HG03175 (cell line): Measurements from ENCODE around the gene THAP7.

Experiments
- ATAC-seq: cut with Tn5 transposase; IDR thresholded peaks from one replicate; pipeline ENCODE4 v1.9.1; 2021; ENCODE audit warnings: mild to moderate bottlenecking, moderate library complexity; ENCODE audit not compliant: unreplicated experiment

THAP7 gene

DNA sequence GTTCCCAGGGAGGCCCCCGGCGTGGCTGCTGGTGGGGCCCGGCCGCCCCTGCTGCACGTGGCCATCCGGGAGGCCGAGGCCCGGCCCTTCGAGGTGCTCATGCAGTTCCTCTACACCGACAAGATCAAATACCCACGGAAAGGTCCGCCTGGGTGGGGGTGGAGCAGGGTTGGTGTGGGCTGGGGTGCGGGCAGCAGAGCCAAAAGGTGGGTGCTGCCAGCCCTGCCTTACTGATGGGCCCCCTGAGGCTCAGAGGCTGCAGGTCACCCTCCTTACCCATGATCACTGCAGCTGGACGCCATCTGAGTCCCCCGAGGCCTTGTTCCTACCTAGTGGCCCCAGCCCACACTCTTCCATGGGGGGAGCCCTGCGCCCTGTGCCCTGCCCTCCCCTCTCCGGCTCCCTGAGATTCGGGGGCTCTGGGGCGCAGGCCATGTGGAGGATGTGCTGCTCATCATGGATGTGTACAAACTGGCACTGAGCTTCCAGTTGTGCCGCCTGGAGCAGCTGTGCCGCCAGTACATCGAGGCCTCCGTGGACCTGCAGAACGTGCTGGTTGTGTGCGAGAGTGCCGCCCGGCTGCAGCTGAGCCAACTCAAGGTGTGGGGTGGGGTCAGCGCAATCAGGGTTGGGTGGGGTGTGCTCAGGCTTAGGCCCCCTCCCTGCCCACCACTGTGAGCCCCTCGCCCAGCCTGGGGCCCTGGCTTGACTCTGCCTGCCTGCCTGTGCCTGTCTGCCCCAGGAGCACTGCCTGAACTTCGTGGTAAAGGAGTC is 7.6 kb downstream of the THAP7 start:
- ATAC-seq = no peak

DNA sequence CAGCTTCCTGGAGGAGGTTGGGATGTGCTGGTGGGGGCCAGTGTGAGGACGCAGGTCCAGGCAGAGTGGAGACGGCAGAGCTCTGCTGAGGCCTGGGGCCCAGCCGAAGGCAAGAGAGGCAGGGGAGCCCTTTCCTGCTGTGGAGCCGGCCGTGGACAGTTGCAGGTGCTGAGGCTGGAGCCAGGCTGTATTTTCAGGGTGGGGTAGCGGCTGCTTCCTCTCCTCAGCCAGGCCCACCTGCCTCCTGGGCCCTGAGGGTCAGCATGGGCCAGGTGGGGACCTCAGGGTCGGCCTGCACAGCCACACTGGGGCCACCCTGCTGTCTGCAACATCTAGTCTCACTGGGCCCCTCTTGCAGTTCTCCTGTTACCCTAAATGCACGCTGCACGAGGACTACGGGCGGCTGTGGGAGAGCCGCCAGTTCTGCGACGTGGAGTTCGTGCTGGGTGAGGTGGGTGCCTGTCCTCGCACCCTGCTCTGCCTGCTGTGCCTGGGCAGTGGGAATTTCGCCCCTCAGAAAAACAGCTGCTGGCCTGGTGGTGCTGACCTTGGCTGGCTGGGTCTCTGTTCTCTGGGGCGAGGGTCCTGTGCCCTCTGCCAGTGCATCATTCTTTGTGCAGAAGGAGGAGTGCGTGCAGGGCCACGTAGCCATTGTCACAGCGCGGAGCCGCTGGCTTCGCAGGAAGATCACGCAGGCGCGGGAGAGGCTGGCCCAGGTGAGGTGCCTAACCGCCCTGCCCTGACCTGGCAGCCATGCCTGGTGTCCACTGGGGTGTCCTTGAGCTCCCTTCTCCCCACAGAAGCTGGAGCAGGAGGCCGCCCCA is 8.4 kb downstream of the THAP7 start:
- ATAC-seq = no peak

DNA sequence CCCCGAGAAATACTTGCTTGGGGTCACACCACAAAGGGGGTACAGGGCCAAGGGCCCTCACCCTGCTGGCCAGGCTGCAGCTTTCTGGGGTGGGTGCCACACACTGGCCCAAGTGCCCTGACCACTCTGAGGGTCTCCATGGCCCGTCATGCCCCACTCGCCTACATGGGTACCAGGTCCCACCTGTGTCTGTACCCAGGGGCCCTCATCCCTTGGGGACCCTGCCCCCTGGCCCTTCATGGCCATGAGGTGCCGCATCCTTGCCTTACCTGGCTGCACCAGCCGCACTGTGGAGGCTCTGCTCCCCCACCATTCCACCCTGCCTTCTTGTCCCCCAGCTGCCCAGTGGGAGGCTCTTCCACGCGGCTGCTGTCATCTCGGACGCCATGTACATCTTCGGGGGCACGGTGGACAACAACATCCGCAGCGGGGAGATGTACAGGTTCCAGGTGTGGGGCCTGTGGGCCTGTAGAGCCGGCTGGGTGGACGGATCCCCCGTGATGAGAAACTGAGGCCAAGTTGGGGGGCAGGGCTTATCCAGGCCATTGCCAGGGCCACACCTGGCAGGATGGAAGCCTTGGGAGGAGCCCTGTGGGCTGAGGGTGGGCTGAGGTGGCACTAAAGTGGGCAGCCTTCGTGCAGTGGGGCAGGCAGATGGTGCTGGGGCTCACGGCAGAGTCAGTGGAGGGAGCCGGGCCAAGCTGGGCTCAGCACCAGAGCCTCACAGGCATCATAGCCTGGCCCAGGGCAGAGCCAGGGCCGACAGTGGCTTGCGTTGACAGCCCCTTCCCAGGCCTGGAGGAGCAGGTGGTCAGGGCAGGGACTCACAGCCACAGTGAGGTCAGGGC is 9.2 kb downstream of the THAP7 start:
- no peak for ATAC-seq

DNA sequence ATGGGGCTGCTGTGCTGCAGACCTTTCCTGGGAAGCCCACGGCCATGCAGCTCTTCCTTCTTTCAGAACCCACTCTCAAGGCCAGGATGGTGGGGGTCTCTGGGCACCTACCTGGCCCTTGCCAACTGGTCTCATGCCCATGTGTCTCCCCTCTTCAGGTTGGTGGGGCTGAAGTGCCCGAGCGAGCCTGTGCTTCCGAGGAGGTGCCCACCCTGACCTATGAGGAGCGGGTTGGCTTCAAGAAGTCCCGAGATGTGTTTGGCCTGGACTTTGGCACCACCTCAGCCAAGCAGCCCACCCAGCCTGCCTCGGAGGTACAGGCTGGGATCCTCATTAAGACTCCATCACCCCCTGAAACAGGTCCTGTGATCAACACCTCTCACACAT is 9.9 kb downstream of the THAP7 start:
- ATAC-seq = no peak

DNA sequence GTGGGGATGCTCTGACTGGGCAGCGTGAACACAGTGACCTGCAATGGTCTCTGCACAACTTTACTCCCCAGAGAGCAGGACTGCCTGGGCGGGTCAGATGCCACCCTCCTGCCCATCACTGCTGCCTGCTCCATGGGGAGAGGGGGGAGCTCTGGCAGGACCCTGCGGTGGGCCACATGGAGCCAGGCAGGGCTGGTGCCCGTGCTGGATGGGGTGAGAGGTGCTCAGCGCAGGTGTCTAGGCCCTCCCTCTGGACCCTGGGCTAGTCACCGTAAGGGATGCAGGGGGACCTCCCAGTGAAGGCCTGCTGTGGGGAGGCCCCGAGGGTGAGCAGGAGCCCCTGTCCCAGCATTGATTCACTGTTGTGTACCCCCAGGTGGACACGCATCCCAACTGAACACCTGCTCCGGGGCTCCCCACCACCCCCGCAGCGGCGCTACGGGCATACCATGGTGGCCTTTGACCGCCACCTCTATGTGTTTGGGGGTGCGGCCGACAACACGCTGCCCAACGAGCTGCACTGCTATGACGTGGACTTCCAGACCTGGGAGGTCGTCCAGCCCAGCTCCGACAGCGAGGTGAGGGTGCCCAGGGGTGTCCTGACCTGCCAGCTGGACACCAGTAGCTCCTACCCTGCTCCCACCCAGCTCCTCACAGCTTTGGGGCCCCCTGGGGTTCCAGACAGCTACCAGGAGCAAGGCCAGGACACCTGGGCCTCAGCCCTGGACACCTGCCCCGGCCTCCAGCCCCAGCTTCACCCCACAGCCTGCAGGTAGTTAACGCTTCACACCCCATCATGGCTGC is 10.5 kb downstream of the THAP7 start:
- ATAC-seq = no peak

DNA sequence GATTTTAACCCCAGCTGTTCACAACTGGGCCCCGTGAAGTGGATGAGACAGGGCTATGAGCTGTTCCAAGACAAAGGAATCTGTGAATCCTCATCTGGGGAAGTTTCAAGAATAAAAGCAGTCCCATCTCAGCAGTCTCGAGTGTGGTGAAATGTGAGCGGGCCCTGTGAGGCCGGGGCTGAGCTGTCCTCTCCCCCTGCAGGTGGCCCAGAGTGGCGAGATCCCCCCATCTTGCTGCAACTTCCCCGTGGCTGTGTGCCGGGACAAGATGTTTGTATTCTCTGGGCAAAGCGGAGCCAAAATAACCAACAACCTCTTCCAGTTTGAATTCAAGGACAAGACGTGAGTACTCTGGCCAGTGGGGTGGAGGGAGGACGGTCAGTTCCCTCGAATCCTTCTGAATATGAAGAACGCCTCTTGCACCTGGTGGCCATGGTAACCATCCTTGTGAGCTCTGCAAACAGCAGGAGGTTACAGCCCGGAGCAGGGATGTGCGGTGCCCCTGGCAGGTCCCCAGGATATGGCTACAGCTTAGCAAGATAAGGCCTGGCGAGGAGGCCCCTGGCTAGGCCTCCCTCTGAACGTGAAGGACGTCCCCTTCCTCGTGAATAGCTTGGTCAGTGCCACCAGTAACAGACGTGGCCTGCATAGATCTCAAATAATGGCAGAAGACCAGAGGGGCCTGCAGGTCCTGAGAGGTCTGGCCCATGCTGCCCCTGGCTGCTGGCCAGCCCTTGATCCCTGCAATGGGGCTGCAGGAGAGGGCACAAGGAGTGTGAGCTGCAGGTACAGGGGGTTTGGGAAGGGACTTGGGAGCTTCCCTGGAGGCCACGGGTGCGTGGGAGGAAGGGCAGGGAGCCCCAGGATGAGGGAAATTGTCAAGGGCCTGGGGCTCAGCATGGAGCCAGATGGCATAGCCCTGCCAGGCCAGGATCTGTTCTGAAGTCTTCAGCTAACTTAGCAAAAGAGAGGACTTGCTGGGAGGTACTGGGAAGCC is 11.4 kb downstream of the THAP7 start:
- no peak for ATAC-seq

DNA sequence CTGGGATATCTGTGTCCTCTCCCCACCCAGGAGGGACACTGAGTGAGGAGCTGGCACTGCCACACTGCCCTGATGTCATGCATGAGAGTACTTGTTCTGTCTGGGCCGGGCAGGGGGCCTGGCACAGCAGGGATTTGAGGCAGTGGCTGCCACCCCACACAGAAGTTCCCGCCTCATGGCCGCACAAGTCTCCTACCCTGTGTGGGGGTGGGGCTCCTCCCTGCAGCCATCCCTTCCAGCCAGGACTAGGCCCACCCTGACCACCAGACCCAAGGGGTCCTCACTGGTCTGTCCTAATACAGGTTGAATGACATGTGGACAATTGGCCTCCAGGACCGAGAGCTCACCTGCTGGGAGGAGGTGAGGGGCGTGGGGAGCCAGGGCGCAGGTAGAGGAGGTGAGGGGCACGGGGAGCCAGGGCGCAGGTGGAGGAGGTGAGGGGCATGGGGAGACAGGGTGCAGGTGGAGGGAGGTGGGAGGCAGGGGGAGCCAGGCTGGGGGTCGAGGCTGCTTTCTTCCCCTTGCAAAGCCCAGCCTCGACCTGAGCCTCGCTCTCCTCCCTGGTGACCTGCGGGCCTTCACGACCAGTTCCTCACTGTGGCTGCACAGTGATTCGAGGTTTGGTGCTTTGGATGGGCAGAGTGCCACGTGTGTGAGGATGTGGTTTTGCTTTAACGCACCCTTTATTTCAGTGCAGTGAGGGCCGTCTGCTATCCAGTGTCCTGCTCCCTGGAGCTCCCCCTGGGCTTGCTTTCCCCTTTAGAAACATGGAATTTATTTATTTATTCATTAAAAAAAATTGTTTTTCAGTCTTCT is 12.4 kb downstream of the THAP7 start:
- no peak for ATAC-seq

DNA sequence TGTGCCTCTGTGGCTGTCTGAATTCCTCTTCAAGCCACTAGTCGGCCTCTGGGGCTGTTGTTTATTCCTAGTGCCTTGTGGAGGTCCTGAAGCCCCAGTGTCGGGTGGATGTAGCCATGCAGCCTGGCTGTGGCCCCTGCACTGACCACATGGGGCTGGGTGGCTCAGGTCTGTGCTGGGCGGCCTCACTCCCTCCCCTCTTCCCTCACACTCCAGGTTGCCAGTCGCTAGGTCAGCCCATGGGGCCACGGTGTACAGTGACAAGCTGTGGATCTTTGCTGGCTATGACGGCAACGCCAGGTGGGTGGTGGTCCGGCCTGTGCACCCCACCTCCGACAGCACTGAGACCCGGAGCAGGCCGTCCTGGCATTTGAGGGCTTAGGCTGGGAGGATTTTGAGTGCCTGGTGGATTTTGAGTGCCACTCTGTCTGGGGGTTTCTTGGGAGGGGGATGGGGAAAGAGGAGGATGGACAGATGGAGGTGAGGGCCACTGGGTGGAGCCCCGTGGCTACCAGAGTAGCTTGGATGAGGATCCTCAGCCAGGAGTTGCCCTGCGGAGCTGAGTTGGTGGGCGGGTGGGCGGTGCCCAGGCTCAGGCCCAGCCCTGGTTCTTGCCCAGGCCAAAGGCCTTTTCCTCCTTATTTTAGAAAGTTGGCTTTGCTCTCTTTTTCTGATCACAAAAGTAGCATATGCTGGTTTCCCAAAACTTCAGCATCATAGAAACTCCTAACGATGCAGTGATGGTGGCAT is 13.2 kb downstream of the THAP7 start:
- no peak for ATAC-seq

DNA sequence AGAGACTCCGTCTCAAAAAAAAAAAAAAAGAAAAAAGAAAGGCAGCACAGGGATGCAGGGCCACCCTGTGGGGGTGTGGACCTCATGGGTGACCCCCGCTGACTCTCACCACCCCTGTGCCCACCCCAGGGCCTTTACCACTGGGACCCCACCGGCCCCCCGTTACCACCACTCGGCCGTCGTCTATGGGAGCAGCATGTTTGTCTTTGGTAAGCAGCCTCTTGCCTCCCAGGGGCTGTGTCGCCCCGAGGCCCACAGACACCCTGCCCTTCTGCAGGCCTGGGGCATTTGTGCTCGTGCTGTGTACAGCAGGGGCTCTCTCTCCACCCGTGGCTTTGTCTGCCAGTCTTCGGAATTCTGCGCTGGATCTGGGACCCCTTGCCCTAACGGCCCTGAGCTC is 14.5 kb downstream of the THAP7 start:
- ATAC-seq = no peak

DNA sequence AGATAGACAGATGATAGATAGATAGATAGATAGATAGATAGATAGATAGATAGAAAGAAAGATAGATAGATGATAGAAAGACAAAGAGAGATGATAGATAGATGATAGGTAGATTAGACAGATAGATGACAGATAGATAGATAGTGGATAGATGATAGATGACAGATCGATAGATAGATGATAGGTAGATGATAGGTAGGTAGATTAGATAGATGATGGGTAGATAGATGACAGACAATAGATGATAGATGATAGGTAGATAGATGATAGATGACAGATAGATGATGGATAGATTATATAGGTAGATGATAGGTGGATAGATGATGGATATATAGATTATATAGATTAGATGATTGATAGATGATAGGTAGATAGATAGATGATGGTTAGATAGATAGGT is 15.6 kb downstream of the THAP7 start:
- no peak for ATAC-seq

DNA sequence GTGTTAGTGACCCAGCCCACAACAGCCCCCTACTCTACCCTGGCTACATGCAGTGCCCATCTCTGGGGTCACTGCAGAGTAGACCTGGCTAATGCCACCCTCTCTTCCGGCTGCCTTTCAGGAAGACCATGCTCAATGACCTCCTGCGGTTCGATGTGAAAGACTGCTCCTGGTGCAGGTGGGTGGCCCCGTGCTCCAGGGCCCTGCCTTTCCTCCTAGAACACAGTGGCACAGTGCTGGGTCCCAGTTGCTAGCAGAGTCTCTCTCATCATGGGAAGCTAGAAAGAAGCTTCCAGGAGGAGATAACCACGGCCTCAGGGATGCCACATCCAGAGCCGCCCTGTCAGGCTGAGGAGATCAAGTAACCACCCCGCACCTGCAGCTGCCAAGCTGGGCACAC is 16.2 kb downstream of the THAP7 start:
- ATAC-seq = no peak

DNA sequence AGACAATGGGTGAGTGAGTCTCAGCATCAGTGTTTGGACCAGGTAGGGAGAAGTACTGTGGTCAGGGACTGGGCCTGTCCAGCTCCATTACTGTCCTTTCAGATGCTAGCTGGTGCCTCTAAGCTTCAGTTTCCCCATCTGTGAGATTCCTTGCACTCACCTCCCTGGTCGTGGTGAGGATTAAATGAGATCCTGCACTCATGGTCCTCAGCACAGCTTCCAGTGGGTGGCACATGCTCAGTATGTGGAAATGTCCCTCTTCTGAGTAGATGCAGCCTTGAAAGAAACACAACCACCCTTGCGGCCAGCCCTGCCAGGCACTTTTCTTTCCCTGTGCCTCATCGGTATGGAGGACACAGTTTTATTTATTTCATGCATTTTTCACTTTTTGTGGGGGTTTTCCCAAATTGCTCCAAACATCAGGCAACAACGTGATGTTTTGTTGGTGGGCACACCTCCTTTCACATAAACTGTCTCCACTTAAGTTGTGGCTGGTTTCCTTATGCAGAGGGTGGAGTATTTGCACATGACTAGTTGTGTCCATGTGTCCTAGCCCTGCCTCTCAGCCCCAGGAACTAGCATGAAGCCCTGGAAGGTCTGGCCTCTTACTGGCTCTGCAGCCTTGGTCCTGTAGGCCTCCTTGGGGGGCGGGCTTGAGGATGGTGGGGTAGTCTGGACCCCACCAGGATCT is 18.7 kb downstream of the THAP7 start:
- ATAC-seq = no peak

DNA sequence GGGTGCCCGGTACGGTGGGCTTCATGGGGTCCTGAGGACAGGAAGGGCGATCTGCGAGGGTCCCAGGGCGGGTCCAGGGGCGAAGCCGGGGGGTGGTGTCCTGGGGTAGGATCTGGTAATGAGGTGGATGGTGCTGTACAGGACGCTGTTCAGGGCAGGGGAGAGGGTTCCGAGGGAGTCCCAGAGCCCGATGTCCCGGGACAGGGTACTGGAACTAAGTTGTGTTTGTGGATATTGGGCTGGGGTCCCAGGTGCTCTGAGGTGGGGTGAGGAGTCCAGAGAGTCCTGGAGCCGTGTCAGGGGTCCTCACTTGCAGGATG is 19.4 kb downstream of the THAP7 start:
- peak; percentile 11 for ATAC-seq

DNA sequence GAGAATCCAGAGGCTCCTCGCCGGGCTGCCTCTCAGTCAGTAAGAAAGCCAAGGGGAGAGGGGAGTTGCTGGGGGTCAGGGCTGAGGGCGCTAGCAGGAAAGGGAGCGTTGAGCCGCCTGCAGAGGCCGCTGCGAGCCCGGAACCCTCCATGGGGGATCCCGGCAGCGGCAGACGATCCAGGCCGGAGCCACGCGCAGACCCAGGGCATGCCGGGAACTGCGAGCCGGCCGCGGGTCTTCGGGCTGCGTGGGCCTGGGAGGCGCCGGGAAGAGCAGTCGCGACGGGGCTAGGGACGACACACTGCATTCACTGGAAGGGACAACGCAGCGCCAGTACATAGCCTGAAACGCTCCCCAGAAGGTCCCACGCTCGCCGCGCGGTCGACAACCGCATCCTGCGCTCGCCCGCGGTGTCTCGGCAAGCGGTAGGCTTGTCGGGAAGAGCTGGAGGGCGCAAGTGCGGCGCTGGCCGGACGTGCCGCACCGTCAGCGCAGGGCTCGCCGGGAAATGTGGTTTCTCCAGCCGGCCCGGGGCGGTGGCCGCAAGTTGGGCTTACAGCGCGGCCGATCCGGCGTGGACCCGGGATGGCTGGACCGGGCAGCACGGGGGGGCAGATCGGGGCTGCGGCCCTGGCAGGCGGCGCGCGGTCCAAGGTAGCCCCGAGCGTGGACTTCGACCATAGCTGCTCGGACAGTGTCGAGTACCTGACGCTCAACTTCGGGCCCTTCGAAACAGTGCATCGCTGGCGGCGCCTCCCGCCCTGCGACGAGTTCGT is 19.9 kb downstream of the THAP7 start, which contains the start of gene LZTR1:
LZTR1 (plus strand) TSS at position 511 of the 776 bp plus-strand sequence; CDS start at position 586, 75 bp downstream.
- ATAC-seq = peak; percentile 69

DNA sequence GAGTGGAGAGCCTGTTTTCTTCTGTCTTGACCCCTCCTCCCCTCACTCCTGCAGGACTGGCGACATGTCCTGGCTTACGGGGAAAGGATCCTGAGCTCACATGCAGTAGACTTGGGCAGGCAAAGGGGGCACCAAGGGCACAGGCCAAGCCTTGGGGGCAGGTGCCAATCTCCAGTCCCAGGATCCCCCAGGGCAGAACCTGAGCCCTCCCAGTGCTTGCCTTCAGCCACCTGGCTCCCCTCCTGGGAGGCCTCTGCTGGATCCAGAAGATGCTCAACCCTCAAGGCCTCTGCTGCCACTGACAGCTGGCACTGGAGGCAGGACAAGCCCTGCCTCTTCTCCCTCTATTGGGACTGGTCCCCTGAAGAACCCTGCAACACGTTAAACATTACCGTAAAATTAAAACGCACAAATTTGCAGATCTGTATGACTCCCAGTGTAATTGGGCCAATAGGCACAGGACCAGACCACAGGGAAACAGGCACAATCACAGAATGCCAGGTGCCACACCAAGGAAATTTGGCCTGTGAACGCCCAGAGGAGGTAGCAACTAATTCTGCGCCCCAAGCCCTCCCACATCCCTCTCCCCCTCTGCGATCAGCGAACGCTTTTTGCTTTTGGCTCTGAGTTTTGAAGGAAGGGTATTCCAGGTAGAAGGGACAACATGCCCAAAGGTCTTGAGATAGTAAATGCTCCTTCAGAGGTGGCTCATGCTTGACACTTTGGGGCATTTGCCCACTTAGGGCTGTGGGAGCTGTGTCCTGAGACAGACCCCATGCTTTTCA is 20.8 kb downstream of the THAP7 start:
- no peak for ATAC-seq

DNA sequence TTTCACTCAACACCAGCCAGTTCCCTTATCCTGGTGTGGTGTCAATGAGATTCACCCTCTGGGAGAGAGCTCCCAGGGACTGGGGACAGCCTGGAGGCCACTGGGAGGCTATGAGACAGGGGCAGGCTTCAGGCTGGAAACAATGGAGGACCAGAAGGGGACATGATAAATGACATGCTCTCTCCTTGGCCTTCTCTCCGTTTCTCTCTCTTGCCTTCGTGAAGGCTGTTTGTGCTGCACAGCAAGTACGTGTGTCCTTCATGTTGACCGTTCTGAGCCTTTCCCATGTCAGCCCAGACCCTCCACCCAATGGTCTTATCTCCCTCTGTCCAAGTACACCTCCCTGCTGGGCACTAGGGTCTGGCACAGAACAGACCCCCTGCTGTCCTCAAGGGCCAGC is 21.4 kb downstream of the THAP7 start:
- no peak for ATAC-seq
